HG02763 (cell line): ENCODE measurements around the gene MACROD2.

Experiments
- ATAC-seq: cut with Tn5 transposase; IDR thresholded peaks from one replicate; pipeline ENCODE4 v1.9.1; 2021; ENCODE audit warnings: mild to moderate bottlenecking, moderate library complexity; ENCODE audit not compliant: unreplicated experiment

Gene MACROD2

GRCh38 chr20:15576411-15576810 lies 1581.1 kb downstream of the MACROD2 start:
- ATAC-seq, result no peak

GRCh38 chr20:15578113-15578512 lies 1582.8 kb downstream of the MACROD2 start:
- ATAC-seq, result no peak

GRCh38 chr20:15579688-15580087 lies 1584.4 kb downstream of the MACROD2 start:
- no peak for ATAC-seq

GRCh38 chr20:15582146-15582760 lies 1586.9 kb downstream of the MACROD2 start:
- ATAC-seq, result no peak

GRCh38 chr20:15584507-15584906 lies 1589.2 kb downstream of the MACROD2 start:
- ATAC-seq, result no peak

- no peak for ATAC-seq
These were observed 1597.8 kb downstream of the MACROD2 start for GRCh38 chr20:15593081-15593480.

GRCh38 chr20:15594158-15594695 lies 1598.9 kb downstream of the MACROD2 start:
- no peak for ATAC-seq

GRCh38 chr20:15596220-15596890 lies 1601.0 kb downstream of the MACROD2 start:
- no peak for ATAC-seq

GRCh38 chr20:15597306-15597705 lies 1602.0 kb downstream of the MACROD2 start:
- no peak for ATAC-seq

GRCh38 chr20:15599961-15600360 lies 1604.6 kb downstream of the MACROD2 start:
- ATAC-seq, result no peak

- no peak for ATAC-seq
These were observed 1605.2 kb downstream of the MACROD2 start for GRCh38 chr20:15600565-15600964.

- no peak for ATAC-seq
These were observed 1608.2 kb downstream of the MACROD2 start for GRCh38 chr20:15603506-15603905.

- no peak for ATAC-seq
These were observed 1608.9 kb downstream of the MACROD2 start for GRCh38 chr20:15603978-15604805.

GRCh38 chr20:15609921-15610320 lies 1614.6 kb downstream of the MACROD2 start:
- no peak for ATAC-seq

- ATAC-seq, result no peak
These were observed 1615.5 kb downstream of the MACROD2 start for GRCh38 chr20:15610787-15611186.

- no peak for ATAC-seq
These were observed 1616.2 kb downstream of the MACROD2 start for GRCh38 chr20:15611541-15611940.

GRCh38 chr20:15612198-15612597 lies 1616.9 kb downstream of the MACROD2 start:
- no peak for ATAC-seq

- ATAC-seq, result no peak
These were observed 1617.5 kb downstream of the MACROD2 start for GRCh38 chr20:15612769-15613168.

- no peak for ATAC-seq
These were observed 1618.2 kb downstream of the MACROD2 start for GRCh38 chr20:15613530-15613929.

- ATAC-seq, result no peak
These were observed 1621.3 kb downstream of the MACROD2 start for GRCh38 chr20:15616626-15617025.

GRCh38 chr20:15618110-15618509 lies 1622.8 kb downstream of the MACROD2 start:
- ATAC-seq, result no peak

- ATAC-seq, result no peak
These were observed 1623.6 kb downstream of the MACROD2 start for GRCh38 chr20:15618912-15619311.
